GM12878 (cell line): ENCODE results near the gene PPP1R37. TPM values are rescaled to one million over a fixed set of nuclear protein-coding genes. Genes with fewer than 3 reads are reported as not detected.

ENCODE experiments used
- ASH2L ChIP-seq: fragments of 300-600, 200-600 bp; sonication (generic); IDR thresholded peaks from 2 replicates; pipeline ENCODE4 v1.6.1; 2017; ENCODE audit warnings: low read depth, mild to moderate bottlenecking, borderline replicate concordance
- BCL3 ChIP-seq: IDR thresholded peaks from 2 replicates; pipeline ENCODE4 v1.6.1; 2011; ENCODE audit warnings: borderline replicate concordance, low read depth, mild to moderate bottlenecking, moderate library complexity, low read length; ENCODE audit not compliant: insufficient read depth, poor library complexity, severe bottlenecking
- CEBPB ChIP-seq, 2 experiments: fragments of 150-350 bp in 1 of 2; IDR thresholded peaks; 2 replicates each; pipeline ENCODE4 v1.6.1; 2012 to 2014; ENCODE audit warnings: low read depth in 2 of 2, low read length in 2 of 2, borderline replicate concordance in 1 of 2, inconsistent platforms in 1 of 2
- CEBPZ ChIP-seq: fragments of 150-350 bp; IDR thresholded peaks from 2 replicates; pipeline ENCODE4 v1.6.1; 2016; ENCODE audit warnings: low read depth, low read length
- EGR1 ChIP-seq, 2 experiments: IDR thresholded peaks; 1 replicate in 1 of 2; 2 replicates in 1 of 2; pipeline ENCODE4 v1.6.1; 2011 to 2012; ENCODE audit warnings: low read depth in 2 of 2, low read length in 2 of 2, borderline replicate concordance in 1 of 2, mild to moderate bottlenecking in 1 of 2, moderate library complexity in 1 of 2
- EZH2 ChIP-seq: IDR thresholded peaks from 2 replicates; pipeline ENCODE4 v1.6.1; 2012; ENCODE audit warnings: low read depth, mild to moderate bottlenecking, control low read depth, inconsistent platforms, low read length, borderline replicate concordance; ENCODE audit not compliant: control insufficient read depth
- HDAC2 ChIP-seq: fragments of 200-600 bp; sonication (generic); IDR thresholded peaks from 2 replicates; pipeline ENCODE4 v1.6.1; 2017
- HDAC6 ChIP-seq: fragments of 200-600 bp; sonication (generic); IDR thresholded peaks from one replicate; pipeline ENCODE4 v1.8.0; 2017; ENCODE audit warnings: antibody characterized with exemption; ENCODE audit not compliant: unreplicated experiment
- KLF5 ChIP-seq: fragments of 450-650 bp; IDR thresholded peaks from 2 replicates; pipeline ENCODE4 v1.6.1; 2014; ENCODE audit warnings: mild to moderate bottlenecking; ENCODE audit not compliant: partially characterized antibody
- PKNOX1 ChIP-seq: fragments of 450-650 bp; IDR thresholded peaks from 2 replicates; pipeline ENCODE4 v1.6.1; 2016; ENCODE audit warnings: mild to moderate bottlenecking
- RAD51 ChIP-seq: fragments of 450-650 bp; IDR thresholded peaks from 2 replicates; pipeline ENCODE4 v1.6.1; 2016; ENCODE audit warnings: moderate library complexity, mild to moderate bottlenecking, inconsistent platforms
- RELA ChIP-seq: fragments of 450-650 bp; IDR thresholded peaks from 2 replicates; pipeline ENCODE4 v1.8.0; 2014; ENCODE audit warnings: borderline replicate concordance; ENCODE audit not compliant: partially characterized antibody
- SPI1 ChIP-seq: IDR thresholded peaks from 2 replicates; pipeline ENCODE4 v1.6.1; 2011; ENCODE audit warnings: low read depth, mild to moderate bottlenecking, low read length, moderate library complexity, borderline replicate concordance; ENCODE audit not compliant: insufficient read depth
- TCF7 ChIP-seq: IDR thresholded peaks from 2 replicates; pipeline ENCODE4 v1.6.1; 2014; ENCODE audit warnings: antibody characterized with exemption, borderline replicate concordance
- YY1 ChIP-seq: IDR thresholded peaks from 2 replicates; pipeline ENCODE4 v1.6.1; 2011; ENCODE audit warnings: low read depth, mild to moderate bottlenecking, low read length
- ZNF384 ChIP-seq: IDR thresholded peaks from 2 replicates; pipeline ENCODE4 v1.6.1; 2012; ENCODE audit warnings: low read depth, mild to moderate bottlenecking, low read length, improper control_type of control experiment, borderline replicate concordance
- ZSCAN29 ChIP-seq: fragments of 450-650 bp; IDR thresholded peaks from 2 replicates; pipeline ENCODE4 v1.6.1; 2017; ENCODE audit warnings: mild to moderate bottlenecking, moderate library complexity
- polyA plus RNA-seq, 11 experiments: library from polyadenylated mRNA; depleted of rRNA in 4 of 11; unstranded in 6 of 11; stranded (reverse) in 5 of 11; fragments of >200 nt; fragmentation: Nextera tagmentation in 4 of 11; fragmentation: Illumina TruSeq in 1 of 11; extraction: Ambion mirVana in 4 of 11; extraction: Trizol in 1 of 11; gene quantifications; 1 replicate in 1 of 11; 2 replicates in 10 of 11; pipeline versions ENCODE4 v1.2.1 to v1.2.3, GENCODE V29; 2011 to 2016; ENCODE audit warnings: inconsistent platforms in 2 of 11, missing spikeins in 2 of 11, low read depth in 1 of 11
- total RNA-seq, 4 experiments: library from RNA; depleted of rRNA in 3 of 4; stranded (reverse); fragments of >200 nt in 3 of 4; fragmentation: Illumina TruSeq in 1 of 4; extraction: Trizol in 1 of 4; gene quantifications; 2 replicates each; pipeline versions ENCODE4 v1.2.1 to v1.2.3, GENCODE V29; 2013 to 2021
- TF ChIP-seq, protein P1 (sequence below): IDR thresholded peaks from 2 replicates; pipeline ENCODE4 v1.6.1; 2012; ENCODE audit warnings: low read depth, low read length, improper control_type of control experiment
- TF ChIP-seq, protein P2 (sequence below): fragments of 450-650 bp; formaldehyde crosslinking; IDR thresholded peaks from 2 replicates; pipeline ENCODE4 v1.5.0; 2022; ENCODE audit warnings: mild to moderate bottlenecking, missing genetic modification characterization

PPP1R37 gene
- total and polyA plus RNA-seq, 10 of the 15 experiments (the other 5 are each of a cell fraction or from before 2014, with no cell fraction given): 0.09 to 21.3 (median 5.1) TPM; not detected in 1

- TF ChIP-seq ZNF384: no peak
- 0 out of 2 replicates have a peak, but pooled peaks have one; percentile 35 for TF ChIP-seq HDAC2
- no peak for TF ChIP-seq EZH2
- TF ChIP-seq KLF5: no peak
- TF ChIP-seq EGR1 (IDR thresholded peaks at IDR 0.05; ENCODE audit: borderline replicate concordance in 1 of 2, low read depth in 2 of 2, low read length in 2 of 2): no peak
- TF ChIP-seq BCL3: no peak
- no peak for TF ChIP-seq CEBPB (IDR thresholded peaks at IDR 0.05; ENCODE audit: borderline replicate concordance in 1 of 2, low read depth in 2 of 2, low read length in 2 of 2)
- TF ChIP-seq ASH2L: no peak
- TF ChIP-seq, protein P1, sequence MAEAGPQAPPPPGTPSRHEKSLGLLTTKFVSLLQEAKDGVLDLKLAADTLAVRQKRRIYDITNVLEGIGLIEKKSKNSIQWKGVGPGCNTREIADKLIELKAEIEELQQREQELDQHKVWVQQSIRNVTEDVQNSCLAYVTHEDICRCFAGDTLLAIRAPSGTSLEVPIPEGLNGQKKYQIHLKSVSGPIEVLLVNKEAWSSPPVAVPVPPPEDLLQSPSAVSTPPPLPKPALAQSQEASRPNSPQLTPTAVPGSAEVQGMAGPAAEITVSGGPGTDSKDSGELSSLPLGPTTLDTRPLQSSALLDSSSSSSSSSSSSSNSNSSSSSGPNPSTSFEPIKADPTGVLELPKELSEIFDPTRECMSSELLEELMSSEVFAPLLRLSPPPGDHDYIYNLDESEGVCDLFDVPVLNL: no peak
- no peak for TF ChIP-seq TCF7
- peak; percentile 88 for TF ChIP-seq YY1
- TF ChIP-seq RELA: no peak
- no peak for TF ChIP-seq ZSCAN29
- TF ChIP-seq, protein P2, sequence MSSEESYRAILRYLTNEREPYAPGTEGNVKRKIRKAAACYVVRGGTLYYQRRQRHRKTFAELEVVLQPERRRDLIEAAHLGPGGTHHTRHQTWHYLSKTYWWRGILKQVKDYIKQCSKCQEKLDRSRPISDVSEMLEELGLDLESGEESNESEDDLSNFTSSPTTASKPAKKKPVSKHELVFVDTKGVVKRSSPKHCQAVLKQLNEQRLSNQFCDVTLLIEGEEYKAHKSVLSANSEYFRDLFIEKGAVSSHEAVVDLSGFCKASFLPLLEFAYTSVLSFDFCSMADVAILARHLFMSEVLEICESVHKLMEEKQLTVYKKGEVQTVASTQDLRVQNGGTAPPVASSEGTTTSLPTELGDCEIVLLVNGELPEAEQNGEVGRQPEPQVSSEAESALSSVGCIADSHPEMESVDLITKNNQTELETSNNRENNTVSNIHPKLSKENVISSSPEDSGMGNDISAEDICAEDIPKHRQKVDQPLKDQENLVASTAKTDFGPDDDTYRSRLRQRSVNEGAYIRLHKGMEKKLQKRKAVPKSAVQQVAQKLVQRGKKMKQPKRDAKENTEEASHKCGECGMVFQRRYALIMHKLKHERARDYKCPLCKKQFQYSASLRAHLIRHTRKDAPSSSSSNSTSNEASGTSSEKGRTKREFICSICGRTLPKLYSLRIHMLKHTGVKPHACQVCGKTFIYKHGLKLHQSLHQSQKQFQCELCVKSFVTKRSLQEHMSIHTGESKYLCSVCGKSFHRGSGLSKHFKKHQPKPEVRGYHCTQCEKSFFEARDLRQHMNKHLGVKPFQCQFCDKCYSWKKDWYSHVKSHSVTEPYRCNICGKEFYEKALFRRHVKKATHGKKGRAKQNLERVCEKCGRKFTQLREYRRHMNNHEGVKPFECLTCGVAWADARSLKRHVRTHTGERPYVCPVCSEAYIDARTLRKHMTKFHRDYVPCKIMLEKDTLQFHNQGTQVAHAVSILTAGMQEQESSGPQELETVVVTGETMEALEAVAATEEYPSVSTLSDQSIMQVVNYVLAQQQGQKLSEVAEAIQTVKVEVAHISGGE: no peak
- TF ChIP-seq RAD51: no peak
- no peak for TF ChIP-seq SPI1
- TF ChIP-seq CEBPZ: no peak
- no peak for TF ChIP-seq PKNOX1
- TF ChIP-seq HDAC6: no peak
These were observed 84.9 kb downstream of the PPP1R37 start, which contains the start of gene TRAPPC6A (continued) for GRCh38 chr19:45177817-45178261.
